Activated CD8-positive, alpha-beta T cell treated with anti-CD3 and anti-CD28 coated beads for 36 hours (primary cell): ENCODE measurements around the gene CXCL5. TPM values are rescaled to one million over a fixed set of nuclear protein-coding genes. Genes with fewer than 3 reads are reported as not detected.

Experiments used
- ATAC-seq: fragments of 200-7000 bp; cut with Tn5 transposase; one replicate; pipeline ENCODE4 v1.10.0; 2021; ENCODE audit warnings: mild to moderate bottlenecking, moderate library complexity
- CTCF ChIA-PET: fragments of 350-600 bp; sonication (Branson Sonifier 250); formaldehyde crosslinking; loops from one replicate; lab custom pipeline; 2021; ENCODE audit warnings: antibody characterized with exemption; lab: Charles Lee
- POLR2A ChIA-PET: fragments of 350-600 bp; sonication (Branson Sonifier 250); formaldehyde crosslinking; loops from one replicate; lab custom pipeline; 2021; ENCODE audit warnings: antibody characterized with exemption; lab: Charles Lee
- DNase-seq: peaks from one replicate; pipeline ENCODE4 v3.0.0-alpha.2; 2020
- H3K27ac Mint-ChIP-seq: one replicate; pipeline ENCODE4 v1.8.0; 2021; ENCODE audit warnings: mild to moderate bottlenecking, mixed read lengths
- H3K27me3 Mint-ChIP-seq: one replicate; pipeline ENCODE4 v1.8.0; 2021; ENCODE audit warnings: mixed read lengths
- H3K36me3 Mint-ChIP-seq: one replicate; pipeline ENCODE4 v1.8.0; 2021; ENCODE audit warnings: low read depth, mixed read lengths
- H3K4me1 Mint-ChIP-seq: one replicate; pipeline ENCODE4 v1.8.0; 2021; ENCODE audit warnings: low read depth, mixed read lengths
- H3K4me3 Mint-ChIP-seq: one replicate; pipeline ENCODE4 v1.8.0; 2021; ENCODE audit warnings: mild to moderate bottlenecking, moderate library complexity, mixed read lengths
- H3K9me3 Mint-ChIP-seq: one replicate; pipeline ENCODE4 v1.8.0; 2021; ENCODE audit warnings: mixed read lengths
- intact Hi-C: fragments of 100-400 bp; cut with micrococcal nuclease; formaldehyde crosslinking; loops from one replicate; pipeline ENCODE4 v1.10.0; 2022
- total RNA-seq, 2 experiments: library from RNA; stranded (reverse); gene quantifications; one replicate each; pipeline ENCODE4 v1.2.3, GENCODE V29; 2021
- TF ChIP-seq, protein P1 (sequence below): fragments of 200-600 bp; IDR thresholded peaks from one replicate; pipeline ENCODE4 v1.8.0; 2022; ENCODE audit warnings: antibody characterized with exemption, mild to moderate bottlenecking

Gene CXCL5
- not detected for total RNA-seq

DNA sequence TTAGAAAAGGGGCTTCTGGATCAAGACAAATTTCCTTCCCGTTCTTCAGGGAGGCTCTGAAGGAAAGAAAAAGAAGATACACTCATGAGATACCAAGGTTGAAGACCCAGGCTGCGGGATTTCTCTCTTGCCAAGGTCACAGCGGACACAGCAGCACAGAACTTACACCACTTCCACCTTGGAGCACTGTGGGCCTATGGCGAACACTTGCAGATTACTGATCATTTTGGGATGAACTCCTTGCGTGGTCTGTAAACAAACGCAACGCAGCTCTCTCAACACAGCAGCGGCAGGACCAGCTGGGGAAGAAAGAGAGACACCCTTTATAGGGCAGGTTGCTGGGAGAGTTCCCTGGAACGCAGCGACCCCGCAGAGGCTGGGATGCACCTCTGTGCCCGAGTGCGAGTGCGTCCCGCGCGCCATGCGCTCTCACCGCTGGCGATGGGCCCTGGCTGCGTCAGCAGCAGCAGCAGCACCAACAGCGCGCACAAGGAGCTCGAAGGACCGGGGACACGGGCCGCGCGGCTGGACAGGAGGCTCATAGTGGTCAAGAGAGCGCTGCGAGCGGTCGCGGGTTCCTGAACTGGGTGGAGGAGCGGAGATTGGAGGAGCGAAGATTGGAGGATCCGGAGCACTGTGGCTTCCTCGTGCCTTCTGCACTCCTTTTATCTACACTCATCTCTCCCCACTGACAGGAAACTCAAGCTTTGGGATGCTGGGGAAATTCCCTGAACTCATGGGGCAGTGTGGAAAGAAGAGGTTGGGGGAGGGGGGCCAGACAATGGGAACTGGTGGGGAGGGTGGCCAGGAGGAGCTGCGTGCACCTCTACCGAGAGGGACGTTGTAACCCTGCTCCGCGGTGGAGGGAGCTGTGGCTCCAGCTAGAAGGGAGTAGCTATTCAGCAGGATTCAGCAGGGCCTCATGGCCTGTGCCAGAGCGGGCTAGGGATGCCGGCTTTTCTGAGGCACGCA, at the start of gene CXCL5:
TSS of gene CXCL5 (minus strand) at position 638 of the 972 bp plus-strand sequence. CDS start at position 542, 96 bp downstream.
- CTCF ChIA-PET: interaction anchor here (0.7 kb wide), 1 partner anchor 10 kb away, joined by 3 read pairs; the partner anchor contains the start of gene PPBP
- Mint-ChIP-seq H3K27ac (no peak within 1 kb of the TSS), H3K4me1 (no peaks in the 10 kb centered on the region), H3K27me3 (peaks cover 15% of the 10 kb centered on the region), H3K36me3 (no peaks in the 10 kb centered on the region), H3K4me3 (no peak within 1 kb of the TSS), H3K9me3 (no peaks in the 10 kb centered on the region)
- ATAC-seq: no peak
- TF ChIP-seq, protein P1, sequence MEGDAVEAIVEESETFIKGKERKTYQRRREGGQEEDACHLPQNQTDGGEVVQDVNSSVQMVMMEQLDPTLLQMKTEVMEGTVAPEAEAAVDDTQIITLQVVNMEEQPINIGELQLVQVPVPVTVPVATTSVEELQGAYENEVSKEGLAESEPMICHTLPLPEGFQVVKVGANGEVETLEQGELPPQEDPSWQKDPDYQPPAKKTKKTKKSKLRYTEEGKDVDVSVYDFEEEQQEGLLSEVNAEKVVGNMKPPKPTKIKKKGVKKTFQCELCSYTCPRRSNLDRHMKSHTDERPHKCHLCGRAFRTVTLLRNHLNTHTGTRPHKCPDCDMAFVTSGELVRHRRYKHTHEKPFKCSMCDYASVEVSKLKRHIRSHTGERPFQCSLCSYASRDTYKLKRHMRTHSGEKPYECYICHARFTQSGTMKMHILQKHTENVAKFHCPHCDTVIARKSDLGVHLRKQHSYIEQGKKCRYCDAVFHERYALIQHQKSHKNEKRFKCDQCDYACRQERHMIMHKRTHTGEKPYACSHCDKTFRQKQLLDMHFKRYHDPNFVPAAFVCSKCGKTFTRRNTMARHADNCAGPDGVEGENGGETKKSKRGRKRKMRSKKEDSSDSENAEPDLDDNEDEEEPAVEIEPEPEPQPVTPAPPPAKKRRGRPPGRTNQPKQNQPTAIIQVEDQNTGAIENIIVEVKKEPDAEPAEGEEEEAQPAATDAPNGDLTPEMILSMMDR: no peak
- POLR2A ChIA-PET: no interaction called here
- intact Hi-C loops: no loop called here
- DNase-seq: no peak

DNA sequence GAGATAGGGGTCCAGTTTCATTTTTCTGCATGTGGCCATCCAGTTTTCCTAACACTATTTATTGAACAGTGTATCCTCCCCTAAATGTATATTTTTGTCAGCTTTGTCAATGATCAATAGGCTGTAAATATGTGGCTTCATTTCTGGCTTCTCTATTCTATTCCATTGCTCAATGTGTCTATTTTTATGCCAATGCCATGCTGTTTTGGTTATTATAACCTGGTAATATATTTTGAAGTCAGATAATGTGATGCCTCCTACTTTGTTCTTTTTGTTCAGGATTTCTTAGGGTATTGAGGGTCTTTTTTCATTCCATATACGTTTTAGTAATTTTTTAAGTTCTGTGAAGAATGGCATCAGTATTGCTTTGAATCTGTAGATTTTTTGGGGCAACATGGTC, 48.7 kb upstream of the CXCL5 start:
- Mint-ChIP-seq H3K27me3 (peaks cover 5% of the 10 kb centered on the region), H3K4me3 (no peak overlapping the region), H3K4me1 (no peaks in the 10 kb centered on the region), H3K9me3 (peaks cover 4% of the 10 kb centered on the region), H3K36me3 (no peaks in the 10 kb centered on the region), H3K27ac (no peak overlapping the region)
- DNase-seq: no peak
- no peak for ATAC-seq
- CTCF ChIA-PET: no interaction called here
- TF ChIP-seq, protein P1: no peak
- POLR2A ChIA-PET: no interaction called here
- intact Hi-C loops: no loop called here

DNA sequence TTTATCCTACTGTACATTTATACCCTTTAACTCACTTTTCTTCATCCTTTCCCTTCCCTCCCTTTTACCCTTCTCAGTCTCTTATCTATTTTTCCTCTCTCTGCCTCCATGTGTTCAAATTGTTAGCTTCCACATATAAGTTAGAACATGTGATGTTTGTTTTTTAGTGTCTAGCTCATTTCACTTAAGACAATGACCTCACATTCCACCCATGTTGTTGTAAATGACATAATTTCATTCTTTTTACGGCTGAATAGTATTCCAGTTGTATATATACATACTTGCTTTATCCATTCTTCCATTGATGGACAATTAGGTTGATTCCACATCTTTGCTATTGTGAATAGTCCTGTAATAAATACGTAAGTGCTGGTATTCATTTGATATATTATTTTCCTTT, 47.3 kb upstream of the CXCL5 start:
- Mint-ChIP-seq H3K36me3 (no peaks in the 10 kb centered on the region), H3K27ac (no peak overlapping the region), H3K9me3 (peaks cover 4% of the 10 kb centered on the region), H3K27me3 (peaks cover 10% of the 10 kb centered on the region), H3K4me3 (no peak overlapping the region), H3K4me1 (no peaks in the 10 kb centered on the region)
- CTCF ChIA-PET: interaction anchor here (1.4 kb wide), 1 partner anchor 11 kb away, joined by 3 read pairs; no protein-coding TSS in a partner anchor
- intact Hi-C loops: no loop called here
- POLR2A ChIA-PET: no interaction called here
- ATAC-seq: no peak
- TF ChIP-seq, protein P1: no peak
- no peak for DNase-seq

DNA sequence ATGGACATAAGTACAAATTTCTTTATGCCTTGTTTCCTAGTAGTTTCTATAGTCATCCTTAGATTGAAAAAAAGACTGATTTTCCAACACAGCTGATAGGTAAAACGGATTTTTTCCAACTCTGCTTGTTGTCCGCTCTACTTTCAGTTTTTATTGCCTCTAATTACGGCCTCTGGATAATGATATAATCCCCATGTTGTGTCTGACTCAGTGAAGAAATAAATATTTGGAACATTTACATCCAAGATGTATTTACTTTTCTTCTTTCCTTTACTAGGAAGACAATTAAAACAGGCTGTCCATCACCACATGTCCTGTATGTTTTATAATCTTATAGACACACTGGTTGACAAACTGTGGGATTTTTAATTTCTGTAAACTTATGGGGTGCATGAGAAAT, 46.8 kb upstream of the CXCL5 start:
- H3K9me3 Mint-ChIP-seq: peaks cover 4% of the 10 kb centered on the region
- H3K27me3 Mint-ChIP-seq: peaks cover 11% of the 10 kb centered on the region
- H3K36me3 Mint-ChIP-seq: no peaks in the 10 kb centered on the region
- H3K27ac Mint-ChIP-seq: no peak overlapping the region
- ATAC-seq (no peak), DNase-seq (no peak)
- intact Hi-C loops: no loop called here
- POLR2A ChIA-PET: no interaction called here
- H3K4me1 Mint-ChIP-seq: no peaks in the 10 kb centered on the region
- TF ChIP-seq, protein P1: no peak
- CTCF ChIA-PET: interaction anchor here (1.4 kb wide), 1 partner anchor 12 kb away, joined by 3 read pairs; no protein-coding TSS in a partner anchor
- no peak overlapping the region for H3K4me3 Mint-ChIP-seq

DNA sequence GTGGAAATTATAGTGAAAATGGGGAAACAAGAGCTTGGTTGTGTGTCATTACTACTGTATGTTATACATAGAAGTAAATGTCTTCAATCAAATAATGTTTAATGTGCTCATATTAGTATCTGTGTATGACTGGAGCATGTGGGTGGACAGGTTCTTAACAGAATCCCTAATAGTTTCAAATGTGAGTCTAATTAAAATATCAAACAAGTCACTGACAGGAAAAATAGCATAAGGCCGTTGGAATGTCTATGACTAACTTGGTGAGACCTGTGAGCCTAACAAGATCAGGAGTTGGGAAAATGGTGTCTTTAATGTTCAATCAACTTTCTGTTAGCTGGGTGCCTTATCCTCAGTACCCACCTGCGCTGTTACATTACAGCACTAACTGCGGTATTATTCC, 46.2 kb upstream of the CXCL5 start:
- peaks cover 4% of the 10 kb centered on the region for H3K9me3 Mint-ChIP-seq
- H3K4me3 Mint-ChIP-seq: no peak overlapping the region
- no peaks in the 10 kb centered on the region for H3K4me1 Mint-ChIP-seq
- H3K27me3 Mint-ChIP-seq: peaks cover 14% of the 10 kb centered on the region
- ATAC-seq: no peak
- ChIA-PET POLR2A (no interaction called here), CTCF (interaction anchor here (1.4 kb wide), 1 partner anchor 12 kb away, joined by 3 read pairs; no protein-coding TSS in a partner anchor)
- no peaks in the 10 kb centered on the region for H3K36me3 Mint-ChIP-seq
- intact Hi-C loops: no loop called here
- no peak overlapping the region for H3K27ac Mint-ChIP-seq
- TF ChIP-seq, protein P1: no peak
- DNase-seq: no peak
